ENCODE data around the gene CST4. TPM values are rescaled to one million over a fixed set of nuclear protein-coding genes. Genes with fewer than 3 reads are reported as not detected.

CST4 gene
- total RNA-seq, 1 donor from 2014 or later: 2.1 TPM

- no peak for DNase-seq (ENCODE audit: extremely low spot score, unreplicated experiment)
- H3K27me3 Mint-ChIP-seq: no peaks in the 10 kb centered on the region
- H3K4me3 Mint-ChIP-seq: no peak overlapping the region
- H3K36me3 Mint-ChIP-seq: no peaks in the 10 kb centered on the region
- H3K4me1 Mint-ChIP-seq (ENCODE audit: unreplicated experiment): peaks cover 9% of the 10 kb centered on the region
- TF ChIP-seq CTCF (conservative IDR thresholded peaks at IDR 0.05): no peak
- no peak overlapping the region for H3K27ac Mint-ChIP-seq
- H3K9me3 Mint-ChIP-seq: no peaks in the 10 kb centered on the region
Observed at GRCh38 chr20:23640671-23641667, 47.9 kb downstream of the CST4 start.

- H3K9me3 Mint-ChIP-seq: no peaks in the 10 kb centered on the region
- DNase-seq (ENCODE audit: extremely low spot score, unreplicated experiment): no peak
- no peaks in the 10 kb centered on the region for H3K27me3 Mint-ChIP-seq
- H3K4me3 Mint-ChIP-seq: peak overlapping the region; percentile 61
- peaks cover under 1% of the 10 kb centered on the region for H3K36me3 Mint-ChIP-seq
- H3K27ac Mint-ChIP-seq: peak overlapping the region; percentile 65
- TF ChIP-seq CTCF (conservative IDR thresholded peaks at IDR 0.05): no peak
- H3K4me1 Mint-ChIP-seq (ENCODE audit: unreplicated experiment): peaks cover 9% of the 10 kb centered on the region
Observed at GRCh38 chr20:23640018-23640601, 48.7 kb downstream of the CST4 start.

- Mint-ChIP-seq H3K4me3 (peak overlapping the region; percentile 61), H3K36me3 (peaks cover 6% of the 10 kb centered on the region), H3K27ac (peak overlapping the region; percentile 65), H3K27me3 (no peaks in the 10 kb centered on the region), H3K9me3 (no peaks in the 10 kb centered on the region), H3K4me1 (ENCODE audit: unreplicated experiment) (peaks cover 9% of the 10 kb centered on the region)
- TF ChIP-seq CTCF (conservative IDR thresholded peaks at IDR 0.05): no peak
- DNase-seq (ENCODE audit: extremely low spot score, unreplicated experiment): no peak
Observed at GRCh38 chr20:23639490-23639958, 49.3 kb downstream of the CST4 start.

GRCh38 chr20:23638309-23638708 is 50.5 kb downstream of the CST4 start:
- peaks cover 9% of the 10 kb centered on the region for H3K4me1 Mint-ChIP-seq (ENCODE audit: unreplicated experiment)
- TF ChIP-seq CTCF (conservative IDR thresholded peaks at IDR 0.05): no peak
- no peaks in the 10 kb centered on the region for H3K27me3 Mint-ChIP-seq
- H3K27ac Mint-ChIP-seq: no peak overlapping the region
- DNase-seq (ENCODE audit: extremely low spot score, unreplicated experiment): no peak
- no peak overlapping the region for H3K4me3 Mint-ChIP-seq
- no peaks in the 10 kb centered on the region for H3K9me3 Mint-ChIP-seq
- H3K36me3 Mint-ChIP-seq: peaks cover 7% of the 10 kb centered on the region

GRCh38 chr20:23637282-23638221 is 51.3 kb downstream of the CST4 start, which contains the start of gene CST3:
TSS of gene CST3 (minus strand) at chr20:23637955. CDS start at chr20:23637862, 93 bp downstream.
- Mint-ChIP-seq H3K27ac (peak within 1 kb of the TSS; percentile 88), H3K9me3 (no peaks in the 10 kb centered on the region), H3K27me3 (no peaks in the 10 kb centered on the region), H3K4me3 (peak within 1 kb of the TSS; percentile 91), H3K4me1 (ENCODE audit: unreplicated experiment) (peaks cover 9% of the 10 kb centered on the region), H3K36me3 (peaks cover 7% of the 10 kb centered on the region)
- no peak for TF ChIP-seq CTCF (conservative IDR thresholded peaks at IDR 0.05)
- DNase-seq (ENCODE audit: extremely low spot score, unreplicated experiment): peak; percentile 85

Data from type B pancreatic cell (in vitro differentiated cells).